IPS-20b (cell line): ENCODE results near the gene TCF7L1.

Experiments used
- H3K27ac ChIP-seq: one replicate; pipeline ENCODE4 v1.5.1; 2013; ENCODE audit warnings: low read length
- H3K27me3 ChIP-seq: 2 replicates; pipeline ENCODE4 v1.6.1; 2013; ENCODE audit warnings: mild to moderate bottlenecking, low read length, inconsistent platforms; ENCODE audit not compliant: insufficient read depth
- H3K36me3 ChIP-seq: 2 replicates; pipeline ENCODE4 v1.6.1; 2013; ENCODE audit warnings: low read depth, mild to moderate bottlenecking, inconsistent platforms, low read length, moderate library complexity; ENCODE audit not compliant: insufficient read depth
- H3K4me1 ChIP-seq: 2 replicates; pipeline ENCODE4 v1.6.1; 2013; ENCODE audit warnings: mild to moderate bottlenecking, control low read depth, inconsistent platforms, low read length, moderate library complexity; ENCODE audit not compliant: insufficient read depth
- H3K4me3 ChIP-seq: 2 replicates; pipeline ENCODE4 v1.5.1; 2013; ENCODE audit warnings: mild to moderate bottlenecking, low read length, inconsistent platforms
- H3K9ac ChIP-seq: 2 replicates; pipeline ENCODE4 v1.6.1; 2013; ENCODE audit warnings: low read depth, mild to moderate bottlenecking, inconsistent platforms, low read length, moderate library complexity
- H3K9me3 ChIP-seq: 2 replicates; pipeline ENCODE4 v1.6.1; 2013; ENCODE audit warnings: mild to moderate bottlenecking, low read depth, low read length, inconsistent platforms; ENCODE audit not compliant: insufficient read depth

TCF7L1 gene

GRCh38 chr2:85276571-85277118, 143.5 kb downstream of the TCF7L1 start:
- no peaks in the 10 kb centered on the region for H3K27me3 ChIP-seq
- H3K9me3 ChIP-seq = no peaks in the 10 kb centered on the region
- H3K9ac ChIP-seq = peak overlapping the region; percentile 20; the same call in 1 of the 2 replicates
- H3K4me1 ChIP-seq = peaks cover 9% of the 10 kb centered on the region
- no peak overlapping the region for H3K4me3 ChIP-seq
- no peak overlapping the region for H3K27ac ChIP-seq
- no peaks in the 10 kb centered on the region for H3K36me3 ChIP-seq

DNA sequence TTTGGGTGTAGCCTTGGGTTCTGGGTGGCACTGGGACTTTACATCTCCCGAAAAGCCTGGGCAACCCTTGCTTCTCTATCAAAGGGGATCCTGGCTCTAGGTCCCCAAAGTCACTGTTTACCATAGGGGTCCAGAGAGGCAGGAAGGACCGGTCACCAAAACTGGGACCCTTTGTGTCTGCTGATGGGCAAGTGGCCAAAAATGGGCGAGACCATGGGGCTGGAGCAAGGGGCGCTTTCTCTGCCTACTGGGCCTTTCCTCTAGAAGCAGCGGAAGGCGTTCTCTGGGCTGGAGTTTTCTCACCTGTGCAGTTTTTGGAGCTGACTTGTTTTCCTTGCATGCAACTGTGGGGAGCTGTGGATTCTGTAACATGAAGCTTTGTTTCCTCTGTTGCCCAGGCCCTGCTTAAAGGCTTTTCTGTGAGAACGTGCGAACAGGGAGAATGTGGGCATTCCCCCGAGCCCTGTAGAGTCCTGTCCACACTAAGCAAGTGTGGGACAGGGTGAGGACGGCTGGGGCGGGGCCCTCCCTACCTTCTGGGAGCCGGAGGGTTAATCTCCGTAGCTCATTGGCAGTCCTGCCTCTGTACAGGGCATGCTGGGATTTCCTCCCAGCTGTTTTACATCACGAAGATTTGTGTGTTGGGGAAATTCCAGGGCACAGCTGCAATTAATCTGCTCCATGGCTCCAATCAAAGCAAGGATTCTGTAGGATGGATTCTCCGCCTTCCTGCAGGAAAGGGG, 144.4 kb downstream of the TCF7L1 start:
- Histone ChIP-seq H3K9me3 (no peaks in the 10 kb centered on the region), H3K27ac (no peak overlapping the region), H3K9ac (no peak overlapping the region), H3K4me3 (no peak overlapping the region), H3K4me1 (peaks cover 7% of the 10 kb centered on the region), H3K36me3 (no peaks in the 10 kb centered on the region), H3K27me3 (no peaks in the 10 kb centered on the region)

DNA sequence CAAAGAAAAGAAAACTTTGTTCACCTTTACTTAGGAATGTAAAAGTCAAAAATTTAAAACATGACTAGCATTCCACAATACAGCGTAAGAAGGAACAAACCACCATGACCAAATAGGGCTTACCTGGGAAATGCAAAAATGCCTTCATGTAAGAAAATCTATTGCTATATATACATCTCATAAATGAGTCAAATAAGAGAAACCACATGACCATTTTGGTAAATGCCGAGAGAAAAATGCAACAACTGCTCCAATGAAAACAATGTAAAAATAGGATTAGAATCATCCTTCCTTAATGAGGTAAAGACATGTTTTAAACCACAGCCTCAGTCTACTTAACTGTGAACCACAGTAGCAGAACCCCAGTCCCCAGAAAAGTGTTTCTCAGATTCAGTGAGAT, 145.2 kb downstream of the TCF7L1 start:
- H3K4me1 ChIP-seq = peaks cover 6% of the 10 kb centered on the region
- H3K27me3 ChIP-seq = no peaks in the 10 kb centered on the region
- no peak overlapping the region for H3K9ac ChIP-seq

DNA sequence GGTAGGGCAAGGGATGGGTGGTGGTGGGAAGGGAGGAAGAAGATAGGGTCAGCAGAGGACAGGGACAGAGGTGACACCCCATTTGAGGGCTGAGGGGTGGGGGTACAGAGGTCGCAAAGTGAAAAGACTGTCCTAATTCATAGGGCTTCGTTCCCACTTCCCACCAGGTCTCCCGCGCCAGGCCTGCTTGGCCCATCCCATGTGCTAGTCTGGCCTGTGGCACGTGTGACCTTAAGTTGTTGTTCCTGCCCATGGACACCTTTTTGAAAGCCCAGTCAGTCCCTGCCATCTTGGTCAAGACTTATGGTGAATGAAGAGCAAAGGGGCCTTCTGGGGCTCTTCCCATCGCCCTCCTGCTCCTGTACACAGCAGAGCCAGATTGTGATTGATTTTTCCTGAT, 148.4 kb downstream of the TCF7L1 start:
- Histone ChIP-seq H3K4me3 (no peak overlapping the region), H3K27me3 (no peaks in the 10 kb centered on the region), H3K9ac (no peak overlapping the region)

More for the DNA sequence above, 145.2 kb downstream of the TCF7L1 start:
- Histone ChIP-seq H3K4me3 (no peak overlapping the region), H3K36me3 (peaks cover 1% of the 10 kb centered on the region; the same call in 1 of the 2 replicates), H3K27ac (no peak overlapping the region), H3K9me3 (no peaks in the 10 kb centered on the region)

DNA sequence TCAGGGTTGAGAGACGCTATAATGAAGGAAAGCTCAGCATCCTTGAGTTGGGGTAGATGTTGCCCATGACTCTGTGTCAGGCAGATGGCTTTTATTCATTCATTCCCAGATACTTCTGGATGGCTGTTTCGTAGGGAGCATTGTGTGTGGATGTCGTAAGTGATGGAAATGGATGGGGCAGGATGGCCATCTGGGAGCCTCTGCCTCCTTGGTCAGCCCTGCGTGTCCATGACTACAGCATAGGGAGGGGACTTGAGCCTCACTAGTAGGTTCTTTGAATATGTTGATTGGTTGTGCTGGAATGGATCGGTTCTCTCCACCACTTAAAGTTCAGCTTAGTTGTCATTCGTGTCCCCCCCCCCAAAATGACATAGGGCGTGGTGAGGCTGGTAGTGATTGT, 149.7 kb downstream of the TCF7L1 start:
- H3K9me3 ChIP-seq = no peaks in the 10 kb centered on the region
- no peak overlapping the region for H3K4me3 ChIP-seq
- H3K27ac ChIP-seq = no peak overlapping the region
- H3K9ac ChIP-seq = no peak overlapping the region
- peaks cover 1% of the 10 kb centered on the region; the same call in 1 of the 2 replicates for H3K4me1 ChIP-seq
- no peaks in the 10 kb centered on the region for H3K27me3 ChIP-seq
- peaks cover 35% of the 10 kb centered on the region; the same call in 1 of the 2 replicates for H3K36me3 ChIP-seq

More for the DNA sequence above, 148.4 kb downstream of the TCF7L1 start:
- H3K9me3 ChIP-seq = no peaks in the 10 kb centered on the region
- no peak overlapping the region for H3K27ac ChIP-seq
- H3K4me1 ChIP-seq = peaks cover 3% of the 10 kb centered on the region; the same call in 1 of the 2 replicates
- H3K36me3 ChIP-seq = peaks cover 23% of the 10 kb centered on the region; the same call in 1 of the 2 replicates

DNA sequence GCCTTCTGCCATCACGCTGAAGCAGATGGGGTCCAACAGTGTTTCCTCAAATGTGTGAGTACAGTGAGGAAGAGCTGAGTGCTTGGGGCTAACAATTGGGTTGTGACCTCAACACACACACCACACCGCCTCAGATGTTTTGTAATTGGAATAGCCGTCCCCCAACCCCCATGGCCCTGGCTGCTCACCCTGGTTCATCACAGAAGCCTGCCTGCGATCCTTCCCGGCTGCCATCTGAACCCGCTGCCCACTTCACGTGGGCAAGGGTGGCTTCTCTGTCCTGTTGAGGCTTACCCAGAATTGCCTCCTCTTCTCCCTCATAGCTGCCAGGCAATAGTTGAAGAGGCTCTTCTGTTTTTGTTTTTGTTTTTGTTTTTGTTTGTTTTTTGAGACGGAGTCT, 150.4 kb downstream of the TCF7L1 start:
- no peak overlapping the region for H3K9ac ChIP-seq
- no peak overlapping the region for H3K4me3 ChIP-seq
- no peaks in the 10 kb centered on the region for H3K27me3 ChIP-seq
- no peaks in the 10 kb centered on the region for H3K9me3 ChIP-seq
- H3K4me1 ChIP-seq = peaks cover 9% of the 10 kb centered on the region; the same call in 1 of the 2 replicates
- no peak overlapping the region for H3K27ac ChIP-seq
- peaks cover 41% of the 10 kb centered on the region for H3K36me3 ChIP-seq

DNA sequence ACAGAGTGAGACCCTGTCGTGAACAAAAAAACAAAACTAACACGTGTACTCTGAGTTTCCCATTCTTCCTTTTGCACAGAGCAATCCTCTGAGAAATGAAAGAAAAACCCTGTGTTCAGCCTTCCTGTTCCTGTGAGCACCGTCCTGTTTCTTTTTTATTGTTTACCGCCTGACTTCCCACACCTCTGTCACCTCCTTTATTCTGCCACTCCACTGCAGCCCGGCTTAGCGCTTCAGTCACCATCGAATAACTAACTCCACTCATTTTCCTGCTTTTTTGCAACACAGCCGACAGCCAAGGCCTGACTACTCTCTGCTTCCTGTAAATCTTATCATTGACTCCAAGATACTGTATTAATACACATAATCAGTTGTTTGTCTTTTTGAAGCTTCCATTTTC, 153.7 kb downstream of the TCF7L1 start:
- no peak overlapping the region for H3K4me3 ChIP-seq
- peaks cover 14% of the 10 kb centered on the region; the same call in 1 of the 2 replicates for H3K4me1 ChIP-seq
- H3K27ac ChIP-seq = no peak overlapping the region
- no peaks in the 10 kb centered on the region for H3K27me3 ChIP-seq
- H3K36me3 ChIP-seq = peaks cover 66% of the 10 kb centered on the region
- no peak overlapping the region for H3K9ac ChIP-seq
- H3K9me3 ChIP-seq = no peaks in the 10 kb centered on the region

GRCh38 chr2:85287721-85288120, 154.5 kb downstream of the TCF7L1 start:
- Histone ChIP-seq H3K27me3 (no peaks in the 10 kb centered on the region), H3K9ac (no peak overlapping the region), H3K27ac (no peak overlapping the region), H3K4me1 (peaks cover 14% of the 10 kb centered on the region; the same call in 1 of the 2 replicates), H3K36me3 (peaks cover 69% of the 10 kb centered on the region), H3K4me3 (no peak overlapping the region), H3K9me3 (no peaks in the 10 kb centered on the region)

GRCh38 chr2:85288244-85288725, 155.1 kb downstream of the TCF7L1 start:
- Histone ChIP-seq H3K4me1 (peaks cover 19% of the 10 kb centered on the region; the same call in 1 of the 2 replicates), H3K9ac (peak overlapping the region; percentile 45; the same call in 1 of the 2 replicates), H3K9me3 (no peaks in the 10 kb centered on the region), H3K27me3 (no peaks in the 10 kb centered on the region), H3K4me3 (no peak overlapping the region), H3K27ac (peak overlapping the region; percentile 39), H3K36me3 (peaks cover 74% of the 10 kb centered on the region)

DNA sequence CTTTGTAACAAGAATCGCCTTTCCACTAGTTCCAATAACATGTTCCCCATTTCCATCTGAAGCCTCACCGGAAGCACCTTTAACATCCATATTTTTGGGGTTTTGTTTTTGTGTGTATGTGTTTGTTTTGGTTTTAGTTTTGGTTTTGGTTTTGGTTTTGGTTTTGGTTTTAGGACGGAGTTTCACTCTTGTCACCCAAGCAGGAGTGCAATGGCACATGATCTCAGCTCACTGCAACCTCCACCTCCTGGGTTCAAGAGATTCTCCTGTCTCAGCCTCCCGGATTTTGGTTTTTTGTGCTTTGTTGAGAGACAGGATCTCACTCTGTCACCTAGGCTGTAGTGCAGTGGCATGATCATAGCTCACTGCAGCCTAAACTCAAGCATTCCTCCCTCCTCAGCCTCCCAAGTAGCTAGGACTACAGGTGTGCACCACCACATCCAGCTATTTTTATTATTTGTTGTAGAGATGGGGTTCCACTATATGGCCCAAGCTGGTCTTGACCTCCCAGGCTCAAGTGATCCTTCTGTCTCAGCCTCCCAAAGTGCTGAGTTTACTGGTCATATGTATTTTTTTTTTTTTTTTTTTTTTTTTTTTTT, 158.3 kb downstream of the TCF7L1 start:
- peaks cover 54% of the 10 kb centered on the region for H3K36me3 ChIP-seq
- peaks cover 21% of the 10 kb centered on the region; the same call in 1 of the 2 replicates for H3K4me1 ChIP-seq
- no peak overlapping the region for H3K27ac ChIP-seq
- no peaks in the 10 kb centered on the region for H3K9me3 ChIP-seq
- H3K9ac ChIP-seq = no peak overlapping the region
- H3K27me3 ChIP-seq = no peaks in the 10 kb centered on the region
- H3K4me3 ChIP-seq = no peak overlapping the region

DNA sequence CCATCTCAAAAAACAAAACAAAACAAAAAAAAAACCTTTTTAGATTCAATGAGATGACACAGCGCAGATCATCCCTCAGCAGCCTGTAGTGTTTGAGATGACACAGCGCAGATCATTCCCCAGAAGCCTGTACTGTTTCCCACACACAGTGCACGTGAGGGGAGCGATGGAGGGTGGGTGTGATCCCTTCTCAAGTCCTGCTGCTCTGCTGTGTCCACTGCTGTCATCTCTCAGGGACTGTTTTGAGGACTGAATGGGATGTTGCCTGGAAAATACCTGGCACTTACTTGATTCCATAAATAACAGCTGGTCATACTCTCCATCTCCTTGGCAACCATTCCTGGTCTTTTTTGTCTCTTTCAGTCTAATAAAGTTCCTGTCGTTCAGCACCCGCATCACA, 168.9 kb downstream of the TCF7L1 start:
- Histone ChIP-seq H3K9me3 (no peaks in the 10 kb centered on the region), H3K27ac (no peak overlapping the region), H3K27me3 (no peaks in the 10 kb centered on the region), H3K4me1 (no peaks in the 10 kb centered on the region; the same call in 1 of the 2 replicates), H3K36me3 (peaks cover 55% of the 10 kb centered on the region), H3K9ac (no peak overlapping the region), H3K4me3 (no peak overlapping the region)
